Common myeloid progenitor, CD34-positive (primary cell): ENCODE measurements around the gene SVIL.
"Not testable (repeated sequence)": the region's sequence is repeated elsewhere in the genome, so short reads cannot be mapped to it uniquely, and the experiment has no call there.

Source experiments
- CTCF ChIA-PET: fragments of 350-600 bp; sonication (Branson Sonifier 250); formaldehyde crosslinking; loops from one replicate; lab custom pipeline; 2021; ENCODE audit warnings: antibody characterized with exemption; lab: Charles Lee
- POLR2A ChIA-PET: fragments of 350-600 bp; sonication (Branson Sonifier 250); formaldehyde crosslinking; loops from one replicate; lab custom pipeline; 2021; ENCODE audit warnings: antibody characterized with exemption; lab: Charles Lee
- DNase-seq, 3 donors: peaks; one replicate each; pipeline versions ENCODE4 v3.0.0 to v3.0.0-alpha.2; 2013
- H3K27ac ChIP-seq, 2 experiments: 1 replicate in 1 of 2; 2 replicates in 1 of 2; pipeline ENCODE4 v1.7.0; 2013; ENCODE audit warnings: inconsistent platforms in 2 of 2, low read length in 2 of 2, mild to moderate bottlenecking in 2 of 2, low read depth in 1 of 2, moderate library complexity in 1 of 2; ENCODE audit not compliant: severe bottlenecking in 2 of 2, insufficient read depth in 1 of 2, poor library complexity in 1 of 2
- H3K27me3 ChIP-seq, 5 experiments: replicated peaks in 2 of 5; 1 replicate in 3 of 5; 2 replicates in 2 of 5; pipeline versions ENCODE4 v1.6.1 to v1.7.0; 2013; ENCODE audit warnings: low read length in 4 of 5, mild to moderate bottlenecking in 2 of 5, moderate library complexity in 2 of 5, inconsistent platforms in 1 of 5; ENCODE audit not compliant: insufficient read depth in 5 of 5, control insufficient read depth in 4 of 5
- H3K36me3 ChIP-seq, 4 experiments: 1 replicate in 2 of 4; 2 replicates in 2 of 4; pipeline versions ENCODE4 v1.6.1 to v1.7.0; 2013; ENCODE audit warnings: low read length in 3 of 4, control low read depth in 1 of 4, mild to moderate bottlenecking in 1 of 4; ENCODE audit not compliant: control insufficient read depth in 4 of 4, insufficient read depth in 4 of 4
- H3K4me1 ChIP-seq, 4 experiments: 1 replicate in 3 of 4; 2 replicates in 1 of 4; pipeline versions ENCODE4 v1.6.1 to v1.7.1; 2013; ENCODE audit warnings: low read length in 3 of 4, mild to moderate bottlenecking in 3 of 4, control low read depth in 1 of 4, inconsistent platforms in 1 of 4, moderate library complexity in 1 of 4; ENCODE audit not compliant: control insufficient read depth in 4 of 4, insufficient read depth in 4 of 4; ENCODE audit errors: control extremely low read depth in 1 of 4
- H3K4me3 ChIP-seq, 7 experiments: 1 replicate in 4 of 7; 2 replicates in 3 of 7; pipeline versions ENCODE4 v1.5.1 to v1.7.0; 2013; ENCODE audit warnings: mild to moderate bottlenecking in 7 of 7, low read length in 6 of 7, moderate library complexity in 6 of 7, inconsistent platforms in 2 of 7, low read depth in 2 of 7, control low read depth in 1 of 7; ENCODE audit not compliant: insufficient read depth in 4 of 7, control insufficient read depth in 1 of 7; ENCODE audit errors: extremely low read depth in 1 of 7
- H3K9me3 ChIP-seq, 5 experiments: 1 replicate in 4 of 5; 2 replicates in 1 of 5; pipeline versions ENCODE4 v1.6.1 to v1.7.1; 2013; ENCODE audit warnings: low read length in 4 of 5, mild to moderate bottlenecking in 2 of 5, inconsistent platforms in 1 of 5, low read depth in 1 of 5, moderate library complexity in 1 of 5; ENCODE audit not compliant: control insufficient read depth in 4 of 5, insufficient read depth in 2 of 5; ENCODE audit errors: control extremely low read depth in 1 of 5
- WGBS: methylation state at CpG from one replicate; pipeline ENCODE4 v1.1.5; 2013; ENCODE audit not compliant: insufficient coverage; 5-methylcytosine and 5-hydroxymethylcytosine counted together

The SVIL gene

DNA sequence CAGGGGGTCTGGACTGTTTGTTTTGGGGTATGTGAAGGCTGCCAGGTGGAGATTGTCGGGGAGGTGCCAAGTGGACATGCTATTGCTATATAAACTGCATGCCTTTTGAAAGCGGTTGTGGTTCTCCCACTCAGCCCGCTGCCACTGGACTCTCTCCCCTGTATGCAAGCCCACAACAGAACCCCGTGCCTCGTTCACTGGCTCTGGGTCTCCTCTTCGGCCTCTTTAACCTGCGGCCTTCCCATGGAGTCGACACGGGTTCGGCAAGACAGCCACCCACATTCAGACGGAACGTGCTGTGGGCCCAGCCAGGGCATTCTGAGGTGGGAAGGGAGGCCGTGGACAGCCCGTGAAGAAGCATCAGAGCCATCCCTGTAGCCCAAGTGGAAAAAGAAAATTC is 50.3 kb downstream of the SVIL start:
- peaks cover 0 to 3% (median 0%) of the 10 kb centered on the region in 4 experiments for H3K36me3 ChIP-seq
- H3K4me3 ChIP-seq = no peak overlapping the region
- H3K27ac ChIP-seq = no peak overlapping the region
- DNase-seq = no peak
- POLR2A ChIA-PET = no interaction called here
- no peaks in the 10 kb centered on the region for H3K9me3 ChIP-seq
- peaks cover 0 to 9% (median 1%) of the 10 kb centered on the region in 4 experiments for H3K4me1 ChIP-seq
- WGBS = 95% methylated on average over 14 of the region's 14 CpGs
- H3K27me3 ChIP-seq = no peaks in the 10 kb centered on the region
- CTCF ChIA-PET = no interaction called here

GRCh38 chr10:29583674-29584073 is 51.1 kb downstream of the SVIL start:
- no peak for DNase-seq
- 97% methylated on average over 9 of the region's 9 CpGs for WGBS
- Histone ChIP-seq H3K4me3 (no peak overlapping the region), H3K4me1 (peaks cover 0 to 9% (median 0%) of the 10 kb centered on the region in 4 experiments), H3K27me3 (no peaks in the 10 kb centered on the region), H3K36me3 (peaks cover 0 to 3% (median 0%) of the 10 kb centered on the region in 4 experiments), H3K9me3 (no peaks in the 10 kb centered on the region), H3K27ac (no peak overlapping the region)
- ChIA-PET POLR2A (no interaction called here), CTCF (no interaction called here)

GRCh38 chr10:29582769-29583168 is 52.0 kb downstream of the SVIL start:
- CTCF ChIA-PET = interaction anchor here (0.8 kb wide), 1 partner anchor 70 kb away, joined by 3 read pairs; no protein-coding TSS in a partner anchor
- H3K27ac ChIP-seq = not testable (repeated sequence)

GRCh38 chr10:29579455-29579970 is 55.3 kb downstream of the SVIL start:
- Histone ChIP-seq H3K27me3 (no peaks in the 10 kb centered on the region), H3K4me3 (no peak overlapping the region), H3K27ac (no peak overlapping the region), H3K36me3 (peaks cover 0 to 3% (median 0%) of the 10 kb centered on the region in 4 experiments), H3K4me1 (peaks cover 0 to 9% (median 0%) of the 10 kb centered on the region in 4 experiments), H3K9me3 (no peaks in the 10 kb centered on the region)
- POLR2A ChIA-PET = no interaction called here
- 95% methylated on average over 10 of the region's 12 CpGs for WGBS
- DNase-seq = no peak
- CTCF ChIA-PET = no interaction called here

More at GRCh38 chr10:29582769-29583168, 52.0 kb downstream of the SVIL start:
- H3K4me3 ChIP-seq, H3K9me3 ChIP-seq, H3K36me3 ChIP-seq, H3K27me3 ChIP-seq, H3K4me1 ChIP-seq, DNase-seq, POLR2A ChIA-PET: not testable (repeated sequence)
- WGBS = 93% methylated on average over 3 of the region's 5 CpGs

GRCh38 chr10:29578457-29578856 is 56.3 kb downstream of the SVIL start:
- Histone ChIP-seq H3K4me3 (no peak overlapping the region), H3K36me3 (peaks cover 0 to 3% (median under 1%) of the 10 kb centered on the region in 4 experiments), H3K27ac (no peak overlapping the region), H3K4me1 (peaks cover 0 to 9% (median 0%) of the 10 kb centered on the region in 4 experiments), H3K9me3 (no peaks in the 10 kb centered on the region), H3K27me3 (no peaks in the 10 kb centered on the region)
- CTCF ChIA-PET = no interaction called here
- DNase-seq = no peak
- 90% methylated on average over 2 of the region's 3 CpGs for WGBS
- POLR2A ChIA-PET = no interaction called here

DNA sequence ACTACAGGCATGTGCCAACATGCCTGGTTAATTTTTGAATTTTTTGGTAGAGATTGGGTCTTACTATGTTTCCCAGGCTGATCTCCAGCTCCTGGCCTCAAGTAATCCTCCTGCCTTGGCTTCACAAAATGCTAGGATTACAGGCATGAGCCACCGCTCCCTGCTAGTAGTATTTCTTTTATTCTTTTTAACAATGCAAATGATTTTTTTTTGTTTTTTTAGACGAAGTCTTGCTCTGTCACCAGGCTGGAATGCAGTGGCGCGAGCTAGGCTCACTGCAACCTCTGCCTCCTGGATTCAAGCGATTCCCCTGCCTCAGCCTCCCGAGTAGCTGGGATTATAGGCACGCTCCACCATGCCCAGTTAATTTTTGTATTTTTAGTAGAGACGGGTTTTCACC is 58.1 kb downstream of the SVIL start:
- 97% methylated on average over 6 of the region's 8 CpGs for WGBS
- Histone ChIP-seq H3K4me1 (no peaks in the 10 kb centered on the region), H3K27me3 (no peaks in the 10 kb centered on the region), H3K36me3 (peaks cover 0 to 3% (median under 1%) of the 10 kb centered on the region in 4 experiments), H3K9me3 (no peaks in the 10 kb centered on the region), H3K4me3 (no peak overlapping the region), H3K27ac (no peak overlapping the region)
- CTCF ChIA-PET = no interaction called here
- POLR2A ChIA-PET = no interaction called here
- no peak for DNase-seq

GRCh38 chr10:29575098-29575455 is 59.7 kb downstream of the SVIL start:
- H3K27me3 ChIP-seq = no peaks in the 10 kb centered on the region
- H3K27ac ChIP-seq = no peak overlapping the region
- ChIA-PET CTCF (no interaction called here), POLR2A (no interaction called here)
- 100% methylated on average over 2 of the region's 2 CpGs for WGBS
- peaks cover 0 to under 1% (median 0%) of the 10 kb centered on the region in 4 experiments for H3K4me1 ChIP-seq
- H3K36me3 ChIP-seq = peaks cover 0 to 3% (median under 1%) of the 10 kb centered on the region in 4 experiments
- H3K9me3 ChIP-seq = no peaks in the 10 kb centered on the region
- H3K4me3 ChIP-seq = no peak overlapping the region
- no peak for DNase-seq
